Glutamatergic neuron (in vitro differentiated cells): ENCODE data around the gene ELFN1. TPM values are rescaled to one million over a fixed set of nuclear protein-coding genes. Genes with fewer than 3 reads are reported as not detected.

Experiments
- DNase-seq: peaks from one replicate; pipeline ENCODE4 v3.0.0; 2022
- H3K27ac Mint-ChIP-seq: one replicate; pipeline ENCODE4 v1.8.0; 2020; ENCODE audit warnings: mild to moderate bottlenecking, mixed read lengths, inconsistent platforms; ENCODE audit not compliant: unreplicated experiment
- H3K27me3 Mint-ChIP-seq: one replicate; pipeline ENCODE4 v1.8.0; 2020; ENCODE audit warnings: mild to moderate bottlenecking, moderate library complexity, mixed read lengths, inconsistent platforms; ENCODE audit not compliant: unreplicated experiment
- H3K36me3 Mint-ChIP-seq: one replicate; pipeline ENCODE4 v1.8.0; 2020; ENCODE audit warnings: mild to moderate bottlenecking, mixed read lengths, inconsistent platforms; ENCODE audit not compliant: unreplicated experiment
- H3K4me1 Mint-ChIP-seq: one replicate; pipeline ENCODE4 v1.8.0; 2020; ENCODE audit warnings: mild to moderate bottlenecking, low read depth, mixed read lengths, inconsistent platforms; ENCODE audit not compliant: unreplicated experiment
- H3K4me3 Mint-ChIP-seq: one replicate; pipeline ENCODE4 v1.8.0; 2020; ENCODE audit warnings: mild to moderate bottlenecking, mixed read lengths, inconsistent platforms; ENCODE audit not compliant: unreplicated experiment
- H3K9me3 Mint-ChIP-seq: one replicate; pipeline ENCODE4 v1.8.0; 2020; ENCODE audit warnings: mild to moderate bottlenecking, moderate library complexity, mixed read lengths, inconsistent platforms; ENCODE audit not compliant: unreplicated experiment
- total RNA-seq: library from RNA; stranded (reverse); fragmentation: NEBNext Ultra II Directional; extraction: Animal tissue kit (Norgen Biotek cat#: 25700); gene quantifications from one replicate; pipeline ENCODE4 v1.2.1, GENCODE V29; 2021; ENCODE audit not compliant: unreplicated experiment
- TF ChIP-seq, protein P1 (sequence below): fragments of 200-600 bp; sonication (generic); IDR thresholded peaks from one replicate; pipeline ENCODE4 v1.5.0; 2021; ENCODE audit not compliant: partially characterized antibody, unreplicated experiment

Gene ELFN1
- total RNA-seq, 1 donor from 2014 or later = 40.0 TPM

DNA sequence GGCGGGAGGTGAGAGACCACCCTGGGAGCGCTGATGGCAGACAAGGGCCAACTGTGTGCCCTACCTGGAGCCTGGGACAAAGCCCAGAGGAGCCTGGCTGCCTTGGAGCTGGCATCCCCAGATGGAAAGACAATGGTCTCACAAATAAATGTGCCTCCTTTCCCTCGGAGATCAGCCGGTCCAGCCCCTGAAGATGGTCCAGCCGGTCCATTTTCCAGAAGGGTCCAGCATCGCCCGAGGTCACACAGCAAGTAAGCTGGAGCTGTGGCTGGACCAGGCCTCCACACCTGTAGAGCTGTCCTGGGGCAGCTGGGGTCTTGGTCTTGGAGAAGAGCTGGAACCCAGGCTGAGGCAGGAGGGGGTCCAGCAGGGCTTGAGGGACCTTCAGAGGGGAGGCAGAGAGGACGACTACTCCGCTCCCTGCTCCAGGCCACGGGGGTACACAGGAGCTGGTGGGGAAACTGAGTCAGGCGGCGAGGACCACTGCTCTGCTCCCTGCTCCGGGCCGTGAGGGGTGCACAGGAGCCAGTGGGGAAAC lies 3.6 kb downstream of the ELFN1 start:
- H3K4me3 Mint-ChIP-seq = no peak overlapping the region
- no peaks in the 10 kb centered on the region for H3K36me3 Mint-ChIP-seq
- TF ChIP-seq, protein P1, sequence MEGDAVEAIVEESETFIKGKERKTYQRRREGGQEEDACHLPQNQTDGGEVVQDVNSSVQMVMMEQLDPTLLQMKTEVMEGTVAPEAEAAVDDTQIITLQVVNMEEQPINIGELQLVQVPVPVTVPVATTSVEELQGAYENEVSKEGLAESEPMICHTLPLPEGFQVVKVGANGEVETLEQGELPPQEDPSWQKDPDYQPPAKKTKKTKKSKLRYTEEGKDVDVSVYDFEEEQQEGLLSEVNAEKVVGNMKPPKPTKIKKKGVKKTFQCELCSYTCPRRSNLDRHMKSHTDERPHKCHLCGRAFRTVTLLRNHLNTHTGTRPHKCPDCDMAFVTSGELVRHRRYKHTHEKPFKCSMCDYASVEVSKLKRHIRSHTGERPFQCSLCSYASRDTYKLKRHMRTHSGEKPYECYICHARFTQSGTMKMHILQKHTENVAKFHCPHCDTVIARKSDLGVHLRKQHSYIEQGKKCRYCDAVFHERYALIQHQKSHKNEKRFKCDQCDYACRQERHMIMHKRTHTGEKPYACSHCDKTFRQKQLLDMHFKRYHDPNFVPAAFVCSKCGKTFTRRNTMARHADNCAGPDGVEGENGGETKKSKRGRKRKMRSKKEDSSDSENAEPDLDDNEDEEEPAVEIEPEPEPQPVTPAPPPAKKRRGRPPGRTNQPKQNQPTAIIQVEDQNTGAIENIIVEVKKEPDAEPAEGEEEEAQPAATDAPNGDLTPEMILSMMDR = no peak
- H3K27ac Mint-ChIP-seq = no peak overlapping the region
- no peak for DNase-seq
- peaks cover 21% of the 10 kb centered on the region for H3K4me1 Mint-ChIP-seq
- peaks cover 3% of the 10 kb centered on the region for H3K27me3 Mint-ChIP-seq
- H3K9me3 Mint-ChIP-seq = peaks cover 5% of the 10 kb centered on the region

DNA sequence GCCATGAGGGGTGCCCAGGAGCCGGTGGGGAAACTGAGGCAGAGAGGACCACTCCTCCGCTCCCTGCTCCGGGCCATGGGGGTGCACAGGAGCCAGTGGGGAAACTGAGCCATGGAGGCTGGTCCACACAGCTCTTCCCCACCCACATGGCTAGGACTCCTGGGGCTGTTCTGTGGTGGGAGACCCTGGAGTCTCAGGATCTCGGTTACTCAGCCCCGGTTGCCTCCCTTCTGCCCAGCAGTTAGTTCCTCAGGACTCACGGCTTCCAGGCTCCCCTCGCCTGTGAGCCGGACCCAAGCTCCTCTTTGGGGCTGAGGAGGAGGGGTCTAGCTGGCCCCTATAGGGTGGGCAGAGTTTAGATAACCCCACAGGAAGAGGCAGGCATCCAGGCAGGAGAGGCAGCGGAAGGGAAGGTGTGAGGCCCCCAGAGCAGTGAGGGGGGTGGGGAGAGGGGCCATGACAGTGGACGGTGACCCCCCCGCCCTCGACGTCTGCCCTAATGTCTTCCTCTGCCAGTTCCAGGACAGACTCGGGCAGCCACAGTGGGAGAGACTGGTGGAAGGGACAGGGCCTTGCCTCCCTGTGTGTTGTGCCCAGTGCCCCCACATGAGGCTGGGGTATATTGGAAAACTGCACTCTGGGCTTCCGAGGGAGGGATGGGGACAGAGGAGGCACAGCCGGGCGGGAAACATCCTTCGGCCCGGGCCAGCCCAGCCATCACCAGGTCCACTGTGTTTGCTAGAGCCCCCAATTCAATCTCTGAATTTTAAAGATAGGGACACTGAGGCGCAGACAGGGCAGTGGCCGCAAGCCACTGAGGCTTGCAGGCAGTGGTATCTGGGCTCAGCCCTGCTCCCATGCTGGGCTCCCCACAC lies 4.3 kb downstream of the ELFN1 start:
- peaks cover 3% of the 10 kb centered on the region for H3K27me3 Mint-ChIP-seq
- H3K9me3 Mint-ChIP-seq = peaks cover 5% of the 10 kb centered on the region
- H3K27ac Mint-ChIP-seq = no peak overlapping the region
- no peak overlapping the region for H3K4me3 Mint-ChIP-seq
- H3K4me1 Mint-ChIP-seq = peaks cover 21% of the 10 kb centered on the region
- DNase-seq = no peak
- TF ChIP-seq, protein P1 = no peak
- H3K36me3 Mint-ChIP-seq = no peaks in the 10 kb centered on the region

DNA sequence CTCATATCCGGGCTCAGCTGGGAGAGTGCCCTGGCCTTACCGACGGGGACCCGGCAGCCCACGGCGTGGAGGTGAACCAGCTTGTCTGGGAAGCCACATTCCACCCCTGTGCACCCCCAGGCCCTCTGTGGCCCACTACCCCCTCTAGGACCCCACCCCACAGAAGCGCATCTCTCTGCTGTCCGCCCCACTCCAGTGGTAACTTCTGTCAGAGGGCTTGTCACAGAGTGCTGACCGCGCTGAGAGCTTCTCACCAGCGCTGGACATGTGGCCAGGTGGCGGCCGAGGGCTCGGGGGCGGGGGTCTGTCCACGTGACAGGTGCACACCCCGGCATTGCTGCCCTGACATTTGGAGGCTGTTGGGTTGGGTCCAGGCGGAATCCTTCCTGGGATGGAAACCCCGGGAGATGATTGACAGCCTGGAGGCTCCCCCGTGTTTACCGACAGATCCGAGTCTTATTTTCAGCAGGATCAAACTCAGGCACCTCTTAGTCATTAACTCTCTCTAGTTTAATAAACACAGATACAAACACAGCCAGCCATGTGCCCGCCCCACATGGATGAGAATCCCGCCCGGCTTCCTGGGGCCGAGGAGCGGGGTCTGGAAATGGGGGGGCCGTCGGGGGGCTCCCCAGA lies 5.1 kb downstream of the ELFN1 start:
- peaks cover 3% of the 10 kb centered on the region for H3K27me3 Mint-ChIP-seq
- no peak overlapping the region for H3K27ac Mint-ChIP-seq
- H3K4me1 Mint-ChIP-seq = peaks cover 21% of the 10 kb centered on the region
- no peak for DNase-seq
- H3K36me3 Mint-ChIP-seq = no peaks in the 10 kb centered on the region
- H3K4me3 Mint-ChIP-seq = no peak overlapping the region
- TF ChIP-seq, protein P1 = no peak
- H3K9me3 Mint-ChIP-seq = peaks cover 8% of the 10 kb centered on the region

DNA sequence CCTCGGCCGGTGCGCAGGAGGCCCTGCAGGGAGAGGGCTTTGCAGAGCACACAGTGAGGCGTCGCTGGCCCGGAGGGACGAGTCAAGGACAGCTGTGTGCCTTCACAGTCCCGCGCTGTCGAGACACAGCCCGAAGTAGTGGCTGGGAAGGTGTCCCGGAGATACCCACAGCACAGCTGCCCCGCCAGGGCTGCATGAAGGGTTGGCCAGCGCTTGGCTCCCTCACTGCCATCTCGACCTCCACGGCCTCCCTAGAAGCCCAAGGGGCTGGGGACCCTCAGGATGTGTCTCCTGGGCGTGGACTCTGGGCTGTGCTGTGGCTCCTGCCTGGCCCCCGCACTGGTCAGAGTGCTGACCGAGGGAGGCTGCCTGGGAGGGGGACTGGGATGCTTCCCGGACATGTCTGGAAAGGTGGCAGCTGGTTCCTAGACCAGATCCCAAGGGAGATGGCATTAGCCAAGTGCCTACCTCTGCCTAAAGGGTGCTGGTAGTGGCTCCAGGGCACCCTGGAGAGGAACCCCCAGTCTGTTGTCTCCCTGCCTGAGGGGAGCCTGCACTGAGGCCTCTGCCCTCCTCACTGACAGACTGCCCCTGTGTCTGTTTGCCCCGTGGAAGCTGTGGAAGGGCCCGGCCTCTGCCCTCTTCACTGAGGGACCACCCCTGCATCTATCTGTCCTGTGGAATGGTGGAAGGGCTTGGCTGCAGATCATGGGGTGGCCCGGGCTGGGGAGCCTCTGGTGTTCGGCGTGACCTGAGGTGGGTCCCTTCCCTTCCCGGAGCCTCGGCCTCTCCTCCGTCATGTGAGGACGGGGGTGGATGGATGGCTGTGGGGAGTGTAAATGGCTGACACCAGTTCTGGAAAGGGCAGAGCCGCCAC lies 5.8 kb downstream of the ELFN1 start:
- TF ChIP-seq, protein P1 = no peak
- peaks cover 8% of the 10 kb centered on the region for H3K9me3 Mint-ChIP-seq
- peaks cover 21% of the 10 kb centered on the region for H3K4me1 Mint-ChIP-seq
- H3K27ac Mint-ChIP-seq = no peak overlapping the region
- H3K4me3 Mint-ChIP-seq = peak overlapping the region; percentile 15
- peaks cover 3% of the 10 kb centered on the region for H3K27me3 Mint-ChIP-seq
- no peak for DNase-seq
- no peaks in the 10 kb centered on the region for H3K36me3 Mint-ChIP-seq
